Measurements from ENCODE around the gene CELA2A. TPM values are rescaled to one million over a fixed set of nuclear protein-coding genes. Genes with fewer than 3 reads are reported as not detected.

The CELA2A gene
- total RNA-seq, 1 donor = not detected

DNA sequence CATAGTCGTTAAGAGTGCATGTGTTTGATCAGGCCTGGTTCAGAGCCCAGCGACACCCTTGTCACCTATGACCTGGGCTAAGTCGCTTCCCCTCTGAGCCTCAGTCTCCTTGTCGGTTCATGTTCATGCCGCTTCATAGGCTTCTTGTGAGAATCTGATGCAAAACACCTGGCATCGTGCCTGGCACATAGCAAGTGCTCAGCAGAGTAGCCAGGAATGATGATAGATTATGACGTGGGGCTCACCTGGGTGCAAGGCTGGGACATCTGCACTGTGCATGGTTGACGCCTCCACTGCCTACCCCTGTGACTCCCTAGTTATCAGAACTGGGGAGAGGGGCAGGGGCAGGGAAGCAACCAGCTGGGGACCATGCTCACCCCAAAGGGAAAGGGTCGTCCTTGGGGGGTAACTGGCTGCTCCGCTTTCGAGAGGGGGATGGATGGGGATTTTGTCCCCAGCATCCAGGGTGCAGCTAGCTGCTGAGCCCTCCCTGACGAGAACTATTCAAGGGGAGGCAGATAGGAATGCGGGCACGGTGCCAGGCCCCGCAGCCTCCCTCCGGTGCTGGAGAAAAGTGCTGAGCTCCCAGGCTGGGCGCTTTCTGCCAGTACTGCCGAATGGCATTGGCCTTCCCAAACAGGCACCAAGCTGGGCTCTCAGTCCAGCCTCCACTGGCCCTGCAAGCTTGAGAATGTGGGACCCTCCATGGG, 37.6 kb upstream of the CELA2A start:
- H3K4me3 ChIP-seq (ENCODE audit: low read depth, low read length) = no peak overlapping the region
- DNase-seq (ENCODE audit: low read depth) = no peak
- TF ChIP-seq, protein P1, sequence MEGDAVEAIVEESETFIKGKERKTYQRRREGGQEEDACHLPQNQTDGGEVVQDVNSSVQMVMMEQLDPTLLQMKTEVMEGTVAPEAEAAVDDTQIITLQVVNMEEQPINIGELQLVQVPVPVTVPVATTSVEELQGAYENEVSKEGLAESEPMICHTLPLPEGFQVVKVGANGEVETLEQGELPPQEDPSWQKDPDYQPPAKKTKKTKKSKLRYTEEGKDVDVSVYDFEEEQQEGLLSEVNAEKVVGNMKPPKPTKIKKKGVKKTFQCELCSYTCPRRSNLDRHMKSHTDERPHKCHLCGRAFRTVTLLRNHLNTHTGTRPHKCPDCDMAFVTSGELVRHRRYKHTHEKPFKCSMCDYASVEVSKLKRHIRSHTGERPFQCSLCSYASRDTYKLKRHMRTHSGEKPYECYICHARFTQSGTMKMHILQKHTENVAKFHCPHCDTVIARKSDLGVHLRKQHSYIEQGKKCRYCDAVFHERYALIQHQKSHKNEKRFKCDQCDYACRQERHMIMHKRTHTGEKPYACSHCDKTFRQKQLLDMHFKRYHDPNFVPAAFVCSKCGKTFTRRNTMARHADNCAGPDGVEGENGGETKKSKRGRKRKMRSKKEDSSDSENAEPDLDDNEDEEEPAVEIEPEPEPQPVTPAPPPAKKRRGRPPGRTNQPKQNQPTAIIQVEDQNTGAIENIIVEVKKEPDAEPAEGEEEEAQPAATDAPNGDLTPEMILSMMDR (IDR thresholded peaks at IDR 0.05; ENCODE audit: insufficient read depth, low read depth, low read length) = no peak

DNA sequence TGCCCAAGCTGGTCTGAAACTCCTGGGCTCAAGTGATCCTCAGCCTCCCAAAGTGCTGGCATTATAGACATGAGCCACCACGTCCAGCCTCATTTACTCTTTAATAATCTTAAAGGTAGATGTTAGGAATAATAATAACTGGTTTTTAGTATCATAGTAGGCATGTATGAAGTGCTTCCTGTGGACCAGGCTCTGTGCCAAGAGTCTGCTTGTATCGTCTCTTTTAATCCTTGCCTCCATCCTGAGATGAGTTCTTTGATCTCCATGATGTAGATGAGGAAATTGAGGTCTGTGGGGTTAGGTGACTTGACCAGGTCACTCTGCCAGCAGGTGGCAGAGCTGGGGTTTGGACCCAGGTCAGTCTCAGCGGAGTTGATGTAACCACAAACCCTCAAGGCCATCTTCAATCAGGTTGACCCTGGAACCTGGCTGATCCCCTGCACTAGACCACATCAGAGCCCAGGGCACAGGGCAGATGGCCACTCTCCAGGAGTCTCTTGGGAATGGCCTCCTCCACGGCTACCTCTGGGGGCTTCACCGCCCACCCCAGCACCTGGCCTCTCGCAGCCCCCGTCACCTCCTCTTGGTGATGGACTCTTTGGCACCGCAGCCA, 35.6 kb upstream of the CELA2A start:
- DNase-seq (ENCODE audit: low read depth) = no peak
- TF ChIP-seq, protein P1 (IDR thresholded peaks at IDR 0.05; ENCODE audit: insufficient read depth, low read depth, low read length) = no peak
- no peak overlapping the region for H3K4me3 ChIP-seq (ENCODE audit: low read depth, low read length)

DNA sequence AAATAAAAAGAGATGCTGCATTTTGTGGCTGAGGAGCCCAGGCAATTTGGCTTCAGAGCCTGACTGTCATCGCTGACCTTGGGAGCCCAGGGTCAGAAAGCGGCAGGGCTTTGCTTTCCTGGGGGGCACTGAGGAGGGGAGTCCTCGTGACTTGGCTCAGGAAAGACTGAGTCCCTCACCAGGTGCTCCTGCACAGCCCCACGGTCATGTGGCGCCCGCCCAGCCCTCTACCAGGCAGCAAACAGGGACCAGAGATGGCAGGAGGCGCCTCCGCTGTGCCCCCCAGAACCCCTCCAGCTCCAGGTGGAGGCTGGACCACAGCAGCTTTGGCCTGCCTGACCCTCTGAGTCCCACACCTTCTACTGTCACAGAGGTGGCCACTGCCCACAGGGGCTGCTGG, 33.7 kb upstream of the CELA2A start:
- TF ChIP-seq, protein P1 (IDR thresholded peaks at IDR 0.05; ENCODE audit: insufficient read depth, low read depth, low read length) = no peak
- no peak for DNase-seq (ENCODE audit: low read depth)
- no peak overlapping the region for H3K4me3 ChIP-seq (ENCODE audit: low read depth, low read length)

DNA sequence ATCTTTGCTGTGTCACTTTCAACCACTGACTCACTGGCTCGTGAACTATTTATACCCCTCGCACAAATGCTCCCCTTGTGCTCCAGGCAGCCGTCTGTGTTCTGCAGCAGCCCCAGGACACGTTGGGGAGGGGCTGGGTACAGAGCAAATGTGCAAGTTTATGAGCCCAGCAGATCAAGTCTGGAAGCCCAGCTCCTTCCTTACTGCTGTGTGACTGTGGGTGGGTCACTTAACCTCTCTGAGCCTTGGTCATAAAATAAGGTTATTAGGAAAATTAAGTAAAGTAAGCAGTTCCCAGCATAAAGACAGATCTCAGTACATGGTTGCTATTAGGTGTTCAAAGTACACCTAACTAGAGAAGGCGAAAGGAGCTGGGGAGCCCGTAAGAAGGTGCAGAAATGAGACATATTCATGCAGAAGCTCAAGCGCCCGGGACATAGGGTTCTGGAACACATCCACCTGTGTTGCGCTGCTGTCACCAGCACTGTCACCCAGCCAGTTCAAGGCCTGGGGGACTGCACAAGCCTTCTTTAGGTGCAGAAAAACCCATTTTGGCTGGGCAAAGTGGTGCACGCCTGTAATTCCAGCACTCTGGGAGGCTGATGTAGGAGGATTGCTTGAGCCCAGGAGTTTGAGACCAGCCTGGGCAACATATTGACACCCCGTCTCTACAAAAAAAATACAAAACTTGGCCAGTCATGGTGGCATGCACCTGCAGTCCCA, 33.0 kb upstream of the CELA2A start:
- TF ChIP-seq, protein P1 (IDR thresholded peaks at IDR 0.05; ENCODE audit: insufficient read depth, low read depth, low read length) = no peak
- no peak for DNase-seq (ENCODE audit: low read depth)
- no peak overlapping the region for H3K4me3 ChIP-seq (ENCODE audit: low read depth, low read length)

DNA sequence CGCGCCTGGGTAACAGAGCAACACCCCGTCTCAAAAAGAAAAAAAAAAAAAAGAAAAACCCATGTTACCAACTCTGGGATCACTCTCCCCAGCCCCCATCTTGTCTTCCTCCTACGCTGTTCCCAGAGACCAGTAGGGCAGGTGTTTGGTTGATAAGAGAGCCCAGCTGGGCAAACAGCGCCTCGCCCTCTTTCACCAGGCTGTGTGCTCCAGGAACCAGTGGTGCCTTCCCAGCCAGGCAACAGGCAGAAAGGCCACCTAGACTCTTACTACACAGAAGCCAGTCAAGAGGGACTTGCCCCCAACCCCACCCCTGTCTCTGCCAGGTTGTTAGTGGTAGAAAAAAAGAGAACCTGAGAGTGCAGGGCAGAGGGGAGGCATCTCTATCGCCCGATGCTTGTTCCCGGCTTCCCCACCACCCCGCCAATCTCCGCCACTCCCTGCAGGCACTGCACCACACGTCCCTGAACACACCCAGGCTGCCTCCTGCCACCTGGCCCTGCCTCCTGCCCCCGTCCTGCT, 32.3 kb upstream of the CELA2A start:
- H3K4me3 ChIP-seq (ENCODE audit: low read depth, low read length) = no peak overlapping the region
- TF ChIP-seq, protein P1 (IDR thresholded peaks at IDR 0.05; ENCODE audit: insufficient read depth, low read depth, low read length) = no peak
- no peak for DNase-seq (ENCODE audit: low read depth)

DNA sequence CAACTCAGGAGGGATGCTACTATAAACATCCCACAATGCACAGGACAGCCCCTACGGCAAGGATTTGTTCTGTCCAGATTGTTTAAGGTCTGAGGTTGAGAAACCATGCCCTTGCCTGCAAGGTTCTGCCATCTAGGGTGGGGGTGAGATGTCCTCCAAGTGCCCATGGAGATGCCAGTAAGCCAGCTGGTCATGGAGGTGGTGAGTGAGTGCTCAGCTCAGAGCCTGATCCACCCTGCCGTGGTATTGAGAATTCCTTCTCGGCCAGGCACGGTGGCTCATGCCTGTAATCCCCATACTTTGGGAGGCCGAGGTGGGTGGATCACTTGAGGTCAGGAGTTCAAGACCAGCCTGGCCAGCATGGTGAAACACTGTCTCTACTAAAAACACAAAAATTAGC, 31.6 kb upstream of the CELA2A start:
- TF ChIP-seq, protein P1 (IDR thresholded peaks at IDR 0.05; ENCODE audit: insufficient read depth, low read depth, low read length) = no peak
- no peak for DNase-seq (ENCODE audit: low read depth)
- no peak overlapping the region for H3K4me3 ChIP-seq (ENCODE audit: low read depth, low read length)

Measured in fibroblast of villous mesenchyme (primary cell).